Measurements from ENCODE around the gene GPRC5A. TPM values are rescaled to one million over a fixed set of nuclear protein-coding genes. Genes with fewer than 3 reads are reported as not detected.

Gene GPRC5A
- total RNA-seq, 4 donors from 2014 or later, result 2.9 to 30.0 (median 3.8) TPM

- WGBS, result 87% methylated on average over 14 of the region's 14 CpGs
- no peak overlapping the region for H3K4me3 ChIP-seq
- no peak for TF ChIP-seq CTCF (IDR thresholded peaks at IDR 0.05)
- TF ChIP-seq EP300 (IDR thresholded peaks at IDR 0.05), result no peak
- no peak for TF ChIP-seq POLR2A (IDR thresholded peaks at IDR 0.05; ENCODE audit: low read depth)
- TF ChIP-seq POLR2AphosphoS5 (IDR thresholded peaks at IDR 0.05), result no peak
- intact Hi-C loops (cut with DNase I), result no loop called here
- H3K27ac ChIP-seq (replicated peaks in 1 of 4), result no peak overlapping the region
- peaks cover 7 to 21% (median 12%) of the 10 kb centered on the region in 4 donors for H3K4me1 ChIP-seq
- no peaks in the 10 kb centered on the region for H3K36me3 ChIP-seq
- DNase-seq (ENCODE audit: extremely low spot score), result no peak
- H3K27me3 ChIP-seq, result no peaks in the 10 kb centered on the region
- H3K9me3 ChIP-seq, result no peaks in the 10 kb centered on the region
Observed at GRCh38 chr12:12903642-12904609, 12.6 kb downstream of the GPRC5A start.

GRCh38 chr12:12907552-12907951, 16.2 kb downstream of the GPRC5A start:
- intact Hi-C loops (cut with DNase I), result no loop called here

GRCh38 chr12:12908252-12908651, 16.9 kb downstream of the GPRC5A start:
- H3K4me1 ChIP-seq, result peaks cover 0 to 12% (median 3%) of the 10 kb centered on the region in 4 donors
- intact Hi-C loops (cut with DNase I), result no loop called here
- no peaks in the 10 kb centered on the region for H3K27me3 ChIP-seq
- DNase-seq (ENCODE audit: extremely low spot score), result no peak
- H3K27ac ChIP-seq (replicated peaks in 1 of 4), result no peak overlapping the region
- no peak overlapping the region for H3K4me3 ChIP-seq
- no peaks in the 10 kb centered on the region for H3K9me3 ChIP-seq
- H3K36me3 ChIP-seq, result no peaks in the 10 kb centered on the region
- no peak for TF ChIP-seq CTCF (IDR thresholded peaks at IDR 0.05)
- TF ChIP-seq POLR2AphosphoS5 (IDR thresholded peaks at IDR 0.05), result no peak
- TF ChIP-seq EP300 (IDR thresholded peaks at IDR 0.05), result no peak
- no peak for TF ChIP-seq POLR2A (IDR thresholded peaks at IDR 0.05; ENCODE audit: low read depth)
- 90% methylated on average over 14 of the region's 14 CpGs for WGBS

More at GRCh38 chr12:12907552-12907951, 16.2 kb downstream of the GPRC5A start:
- Histone ChIP-seq H3K36me3 (no peaks in the 10 kb centered on the region), H3K27me3 (no peaks in the 10 kb centered on the region), H3K4me3 (no peak overlapping the region), H3K4me1 (peaks cover 0 to 12% (median 4%) of the 10 kb centered on the region in 4 donors), H3K9me3 (no peaks in the 10 kb centered on the region), H3K27ac (replicated peaks in 1 of 4) (no peak overlapping the region)
- TF ChIP-seq POLR2AphosphoS5 (IDR thresholded peaks at IDR 0.05), result no peak
- TF ChIP-seq POLR2A (IDR thresholded peaks at IDR 0.05; ENCODE audit: low read depth), result no peak
- no peak for TF ChIP-seq CTCF (IDR thresholded peaks at IDR 0.05)
- no peak for TF ChIP-seq EP300 (IDR thresholded peaks at IDR 0.05)
- no peak for DNase-seq (ENCODE audit: extremely low spot score)
- WGBS, result 95% methylated on average over 5 of the region's 5 CpGs

- Histone ChIP-seq H3K27me3 (no peaks in the 10 kb centered on the region), H3K4me3 (no peak overlapping the region), H3K27ac (replicated peaks in 1 of 4) (no peak overlapping the region), H3K9me3 (no peaks in the 10 kb centered on the region), H3K4me1 (peaks cover 0 to 12% (median 3%) of the 10 kb centered on the region in 4 donors), H3K36me3 (no peaks in the 10 kb centered on the region)
- 94% methylated on average over 12 of the region's 12 CpGs for WGBS
- no peak for TF ChIP-seq CTCF (IDR thresholded peaks at IDR 0.05)
- no peak for TF ChIP-seq POLR2AphosphoS5 (IDR thresholded peaks at IDR 0.05)
- TF ChIP-seq EP300 (IDR thresholded peaks at IDR 0.05), result no peak
- no peak for TF ChIP-seq POLR2A (IDR thresholded peaks at IDR 0.05; ENCODE audit: low read depth)
- intact Hi-C loops (cut with DNase I), result no loop called here
- DNase-seq (ENCODE audit: extremely low spot score), result no peak
Observed at GRCh38 chr12:12908711-12909110, 17.3 kb downstream of the GPRC5A start.

Measured in esophagus muscularis mucosa (tissue), 4 donors.